Femur (tissue), 1 donor: ENCODE data around the gene TIMM8A.

Source experiments
- DNase-seq: peaks from one replicate; pipeline ENCODE4 v3.0.0-alpha.2; 2017

TIMM8A gene, protein sequence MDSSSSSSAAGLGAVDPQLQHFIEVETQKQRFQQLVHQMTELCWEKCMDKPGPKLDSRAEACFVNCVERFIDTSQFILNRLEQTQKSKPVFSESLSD

DNA sequence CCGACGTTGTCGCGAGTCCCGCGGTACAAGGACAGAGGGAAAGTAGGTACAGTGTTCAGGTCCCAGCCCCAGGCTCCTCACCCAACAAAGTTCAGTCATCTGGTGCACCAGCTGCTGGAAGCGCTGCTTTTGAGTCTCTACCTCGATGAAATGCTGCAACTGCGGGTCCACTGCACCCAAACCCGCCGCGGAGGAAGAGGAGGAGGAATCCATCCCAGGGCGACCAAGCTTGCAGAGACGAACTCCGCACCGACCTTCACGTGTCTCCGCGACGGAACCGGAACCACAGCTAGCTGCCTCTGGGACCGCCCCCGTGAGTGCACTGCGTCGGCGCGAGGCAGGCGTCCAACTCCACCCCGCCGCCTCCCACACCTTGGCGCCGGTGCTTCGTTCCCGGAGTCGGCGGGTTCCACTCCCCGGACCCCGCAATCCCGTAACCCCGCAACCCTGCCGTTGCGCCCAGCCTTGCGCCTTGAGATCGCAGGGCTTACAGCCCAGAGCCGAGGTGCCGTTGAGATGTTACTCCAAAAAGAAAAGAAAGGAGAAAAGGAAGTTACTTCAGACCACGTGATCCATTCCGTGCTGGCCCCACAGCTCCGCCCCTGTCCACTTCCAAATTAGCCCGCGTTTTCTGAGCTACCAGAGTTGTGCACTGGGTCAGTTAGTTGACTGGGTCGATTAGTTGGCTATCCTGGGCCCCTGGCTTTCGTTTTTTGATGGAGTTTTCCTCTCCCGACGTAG is at the start of gene TIMM8A:
Gene TIMM8A (minus strand): TSS at position 291 of the 741 bp plus-strand sequence. CDS start 78 bp downstream, at position 213.
- DNase-seq, result peak; percentile 85

DNA sequence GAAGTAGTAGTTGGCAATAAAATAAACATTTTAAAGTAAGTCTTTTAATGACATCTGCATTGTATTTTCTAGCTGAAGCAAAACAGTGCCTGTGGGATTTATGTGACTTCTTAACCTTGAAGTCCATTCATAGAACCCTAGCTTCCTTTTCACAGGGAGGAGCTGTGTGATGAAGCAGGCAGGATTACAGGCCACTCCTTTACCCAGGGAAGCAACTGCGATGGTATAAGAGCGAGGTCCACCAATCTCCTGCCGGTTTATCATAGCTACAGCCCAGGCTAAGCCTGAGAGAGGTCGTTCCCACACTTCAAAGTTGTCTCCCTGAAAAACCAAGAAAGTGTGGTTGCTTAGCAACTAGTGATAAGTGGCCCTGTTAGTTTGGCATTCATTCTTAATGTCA is 49.2 kb upstream of the TIMM8A start:
- no peak for DNase-seq

DNA sequence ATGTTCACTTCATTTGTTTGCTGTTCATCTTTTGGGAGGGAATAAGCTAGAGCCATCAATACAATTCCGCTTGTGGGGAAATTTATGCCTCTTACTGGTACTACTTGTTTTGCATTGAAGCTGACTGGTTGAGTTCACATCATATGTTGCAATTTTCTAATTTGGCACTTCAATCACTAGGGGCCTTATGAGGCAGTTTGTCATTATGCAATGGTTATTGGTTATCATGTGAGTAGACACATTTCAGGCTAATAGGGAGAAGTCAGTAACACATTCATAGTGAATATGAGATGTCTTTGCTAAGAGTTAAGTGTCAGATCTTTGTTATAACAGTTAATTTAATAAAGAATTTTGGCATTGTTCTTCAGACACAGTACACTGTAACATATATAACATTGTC is 47.2 kb upstream of the TIMM8A start:
- no peak for DNase-seq

DNA sequence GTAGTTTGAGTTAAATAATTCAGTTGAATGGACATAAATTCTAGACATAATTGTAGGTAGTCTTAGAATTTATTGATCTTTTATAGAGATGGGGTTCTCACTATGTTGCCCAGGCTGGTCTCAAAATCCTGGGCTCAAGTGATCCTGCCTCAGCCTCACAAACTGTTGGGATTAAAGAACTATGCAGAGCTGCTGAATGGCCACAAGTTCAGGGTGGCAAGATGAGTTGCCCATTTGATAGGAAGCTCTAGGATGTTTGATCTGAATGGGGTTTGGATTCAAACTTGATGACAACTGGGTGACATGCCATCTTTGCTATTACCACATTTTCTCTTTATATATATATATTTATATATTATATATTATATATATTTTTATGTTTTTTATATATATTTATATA is 45.8 kb upstream of the TIMM8A start:
- DNase-seq, result no peak

DNA sequence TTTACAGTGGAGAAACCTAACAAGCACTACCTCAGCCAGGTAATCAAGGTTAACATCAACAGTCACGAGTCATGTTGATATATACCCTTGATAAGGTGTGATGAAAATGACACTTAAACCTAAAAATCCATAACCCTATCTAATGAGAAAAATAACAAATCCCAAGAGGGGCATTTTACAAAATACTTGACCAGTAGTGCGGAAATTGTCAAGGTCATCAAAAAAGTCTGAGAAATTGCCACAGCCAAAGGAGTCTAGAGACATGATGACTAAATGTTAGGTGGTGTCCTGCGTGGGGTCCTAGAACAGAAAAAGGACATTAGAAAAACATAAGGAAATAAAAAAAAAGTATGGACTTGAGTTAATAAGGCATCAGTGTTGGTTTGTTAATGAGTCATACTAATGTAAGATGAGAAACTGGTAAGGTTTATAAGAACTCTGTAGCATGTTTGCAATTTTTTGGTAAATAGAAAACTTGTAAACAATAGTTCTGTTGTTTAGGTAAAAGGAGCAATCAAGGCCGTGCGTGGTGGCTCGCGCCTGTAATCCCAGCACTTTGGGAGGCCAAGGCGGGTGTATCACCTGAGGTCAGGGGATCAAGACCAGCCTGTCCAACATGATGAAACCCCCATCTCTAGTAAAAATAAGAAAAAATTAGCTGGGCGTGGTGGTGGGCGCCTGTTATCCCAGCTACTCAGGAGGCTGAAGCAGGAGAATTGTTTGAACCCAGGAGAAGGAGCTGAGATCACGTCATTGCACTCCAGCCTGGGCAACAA is 45.2 kb upstream of the TIMM8A start:
- no peak for DNase-seq

DNA sequence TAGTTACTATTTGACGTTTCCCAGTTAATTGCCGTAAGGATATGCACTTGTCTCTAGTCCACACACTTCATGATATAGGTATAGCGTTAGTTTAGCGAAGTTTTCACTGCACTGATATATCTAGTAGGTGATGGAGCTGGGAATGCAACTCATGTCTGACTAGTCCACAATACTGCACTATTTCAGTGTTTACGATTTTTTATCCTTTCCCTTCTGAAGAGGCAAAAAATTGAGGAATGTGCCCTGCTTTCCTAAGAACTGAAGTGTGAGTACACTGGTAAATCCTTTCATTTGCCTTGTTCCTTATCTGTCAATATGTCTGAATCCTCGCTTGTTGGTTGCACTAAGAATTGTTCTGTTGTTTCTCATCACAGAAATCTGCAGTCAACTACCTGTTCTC is 43.3 kb upstream of the TIMM8A start:
- DNase-seq, result no peak

DNA sequence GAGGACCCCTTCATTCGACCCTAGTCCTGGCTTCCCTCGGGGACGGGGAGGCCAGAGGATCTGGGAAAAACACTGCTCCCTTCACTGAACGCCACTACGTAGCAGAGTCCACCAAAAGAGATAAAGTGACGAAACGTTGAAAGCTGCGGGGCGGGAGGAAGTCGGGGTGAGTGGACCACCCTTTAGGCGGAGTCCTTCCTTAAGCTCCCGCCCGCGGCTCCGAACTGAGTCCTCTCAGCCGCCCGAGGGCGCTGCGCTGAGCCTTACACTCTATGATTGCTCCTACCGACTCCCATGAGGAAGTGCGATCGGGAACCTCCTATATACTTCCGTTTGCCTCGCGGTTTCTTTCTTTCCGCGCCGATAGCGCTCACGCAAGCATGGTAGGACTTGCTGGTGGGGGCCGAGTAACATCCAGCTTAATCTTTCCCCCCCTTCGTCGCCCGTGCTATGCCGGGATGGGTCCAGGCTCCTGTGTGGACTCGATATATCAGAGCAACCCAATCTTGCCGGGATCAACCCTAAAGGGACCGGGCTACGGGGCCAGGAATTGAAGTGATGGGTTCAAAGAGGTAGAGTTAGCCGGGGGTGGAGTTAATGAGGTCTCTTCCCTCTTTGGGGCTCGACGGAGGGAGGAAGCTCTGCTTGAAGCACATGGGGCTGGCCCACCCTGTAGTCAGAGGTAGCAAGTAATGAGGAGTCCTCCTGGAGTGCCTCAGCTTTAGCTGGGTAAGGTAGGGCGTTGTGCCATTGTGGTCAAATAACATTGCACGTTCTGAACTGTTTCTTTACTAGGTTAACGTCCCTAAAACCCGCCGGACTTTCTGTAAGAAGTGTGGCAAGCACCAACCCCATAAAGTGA is 42.4 kb upstream of the TIMM8A start, which contains the start of gene RPL36A:
Gene RPL36A (plus strand): TSS at position 348 of the 862 bp plus-strand sequence. CDS start 33 bp downstream, at position 381.
- DNase-seq, result peak; percentile 92

DNA sequence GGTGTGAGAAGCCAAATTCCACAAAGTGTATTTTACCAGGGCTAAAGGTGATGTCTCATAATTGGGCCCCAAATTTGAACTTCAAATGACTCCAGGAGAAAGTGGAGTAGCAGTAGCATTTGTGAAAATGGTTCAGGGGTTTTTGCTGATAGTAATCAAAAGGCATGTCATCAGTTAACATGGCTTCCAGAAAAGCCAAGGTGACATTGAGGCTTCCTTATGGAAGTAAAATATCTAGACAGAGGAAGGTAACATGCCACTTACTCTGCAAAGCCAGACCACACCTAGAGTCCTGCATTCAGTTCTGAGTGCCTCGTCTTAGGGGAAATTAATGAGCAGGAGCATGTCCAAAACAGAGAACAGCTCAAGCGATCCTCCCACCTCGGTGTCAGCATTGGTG is 40.1 kb upstream of the TIMM8A start:
- DNase-seq, result no peak

DNA sequence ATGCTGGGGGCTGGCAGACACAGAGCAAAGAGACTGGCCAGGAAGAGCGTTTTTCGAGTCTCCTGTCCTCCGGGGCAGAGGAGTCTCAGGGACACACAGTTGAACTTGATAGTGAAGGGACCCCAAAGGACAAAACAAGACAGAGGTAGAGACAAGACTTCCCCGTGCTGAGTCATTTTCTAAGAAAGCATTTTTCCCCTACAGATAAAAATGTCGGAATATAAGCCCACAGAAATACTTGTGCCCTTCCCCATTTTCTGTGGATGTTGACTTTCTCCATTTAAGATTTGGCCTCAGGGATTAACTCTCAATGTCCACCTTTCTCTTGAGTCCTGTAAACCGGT is 38.0 kb upstream of the TIMM8A start:
- DNase-seq, result no peak

DNA sequence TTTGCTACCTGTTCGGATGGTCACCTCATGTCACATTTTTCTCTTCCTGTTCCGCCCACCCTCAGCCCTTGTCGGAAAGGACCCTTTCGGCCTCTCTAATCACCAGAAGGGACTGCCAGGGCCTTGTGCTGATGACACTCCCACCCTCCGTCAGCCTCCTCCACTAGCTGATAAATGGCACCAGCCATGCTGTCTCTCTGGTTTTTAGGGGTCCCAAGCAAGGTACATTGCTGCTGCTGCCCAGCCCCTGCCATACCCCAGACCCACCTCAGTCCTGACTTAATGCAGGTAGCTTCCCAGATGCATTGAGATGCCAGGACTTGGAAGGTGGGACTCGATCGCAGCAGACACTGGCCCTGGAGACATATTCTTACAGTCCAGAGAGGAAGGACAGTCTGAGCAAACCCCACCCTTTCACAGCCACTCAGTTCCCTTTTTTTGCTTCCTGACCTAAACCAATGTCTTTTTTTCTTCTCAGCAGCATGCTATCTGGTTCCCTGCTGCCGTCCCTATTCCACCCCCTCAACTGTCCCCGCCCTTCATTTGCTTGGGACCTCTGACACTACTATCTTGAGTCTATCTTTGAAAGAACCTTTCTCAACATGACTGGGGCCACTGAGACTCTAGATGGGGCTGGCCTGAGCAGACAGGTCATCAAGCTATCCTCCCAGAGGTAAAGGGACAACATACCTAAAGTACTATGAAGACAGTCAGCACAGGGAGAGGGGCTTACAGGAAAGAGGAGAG is 37.4 kb upstream of the TIMM8A start, which contains the start of gene BTK:
Gene BTK (minus strand): TSS at position 397 of the 747 bp plus-strand sequence. CDS start 10,907 bp downstream, outside the sequence.
- no peak for DNase-seq

DNA sequence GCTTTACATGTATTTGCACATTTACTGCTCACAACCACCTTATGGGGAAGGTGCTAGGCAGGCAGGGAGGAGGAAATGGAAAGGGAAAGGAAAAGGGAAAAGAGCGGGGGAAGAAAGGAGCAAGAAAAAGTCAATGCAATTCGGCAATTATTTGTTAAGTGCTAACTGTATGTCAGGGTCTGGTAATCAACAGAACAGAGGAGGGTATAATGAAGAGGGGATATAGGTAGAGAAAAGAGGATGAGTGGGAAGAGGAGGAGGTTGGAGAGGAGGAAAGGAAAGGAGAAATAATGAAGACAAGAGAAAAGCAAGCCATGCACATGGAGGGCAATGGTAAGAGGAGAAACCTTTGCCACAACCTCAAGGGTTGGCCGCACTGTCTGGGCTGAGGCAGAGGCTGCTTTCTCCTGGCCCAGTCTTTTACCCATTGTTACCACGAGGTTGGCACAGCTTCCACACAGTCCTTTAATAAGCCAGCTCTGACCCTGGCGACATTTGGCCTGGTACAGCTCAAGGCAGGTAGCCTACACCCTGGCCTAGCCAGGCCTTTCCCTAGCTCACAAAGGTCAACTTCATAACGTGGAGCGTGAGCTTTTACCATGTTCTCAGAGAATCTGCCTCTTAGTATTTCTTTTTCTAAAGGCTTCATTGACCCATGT is 36.6 kb upstream of the TIMM8A start:
- no peak for DNase-seq

DNA sequence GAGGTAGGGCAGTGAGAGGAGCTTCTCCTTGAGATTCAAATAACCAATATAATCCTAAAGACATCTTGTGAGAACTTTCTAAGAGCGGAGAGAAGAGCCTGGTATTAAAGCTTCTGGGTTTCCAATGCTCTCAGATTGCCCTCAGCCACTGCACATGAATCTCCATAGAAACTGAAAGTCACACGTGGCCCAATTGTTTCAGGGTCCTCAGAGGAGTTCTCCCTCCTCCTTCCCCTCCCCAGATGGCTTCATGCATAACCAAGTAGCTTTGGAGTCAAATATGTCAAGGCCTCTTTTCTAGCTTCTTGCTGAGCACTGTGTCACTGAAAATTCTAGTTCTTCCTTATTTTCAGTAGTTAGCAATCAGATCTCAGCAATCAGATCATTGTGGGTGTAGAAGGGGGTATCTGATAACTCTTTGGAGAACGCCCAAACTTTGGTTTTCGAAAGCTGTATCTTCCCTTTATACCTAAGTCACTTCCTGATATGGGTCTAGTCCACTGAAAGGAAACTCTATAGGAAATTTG is 35.2 kb upstream of the TIMM8A start:
- no peak for DNase-seq

DNA sequence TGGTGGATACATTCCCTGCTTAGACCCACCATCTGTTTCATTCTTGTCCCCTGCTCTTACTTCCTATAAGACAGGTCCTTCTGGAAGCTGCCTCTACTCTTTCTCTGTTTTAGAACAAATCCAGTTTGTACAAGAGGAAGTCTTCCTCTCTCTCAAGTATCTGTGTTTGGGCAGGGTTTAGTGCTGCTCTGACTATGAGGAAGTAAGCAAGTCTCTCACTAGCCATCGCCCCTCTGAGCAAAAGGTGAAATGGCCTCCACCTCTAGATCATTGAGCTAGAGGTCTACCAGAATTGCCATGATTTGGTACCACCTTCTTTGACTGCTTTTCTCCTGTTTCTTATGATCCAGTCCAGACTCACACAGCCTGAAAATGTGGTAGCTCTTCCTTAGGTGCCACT is 29.0 kb upstream of the TIMM8A start:
- no peak for DNase-seq

DNA sequence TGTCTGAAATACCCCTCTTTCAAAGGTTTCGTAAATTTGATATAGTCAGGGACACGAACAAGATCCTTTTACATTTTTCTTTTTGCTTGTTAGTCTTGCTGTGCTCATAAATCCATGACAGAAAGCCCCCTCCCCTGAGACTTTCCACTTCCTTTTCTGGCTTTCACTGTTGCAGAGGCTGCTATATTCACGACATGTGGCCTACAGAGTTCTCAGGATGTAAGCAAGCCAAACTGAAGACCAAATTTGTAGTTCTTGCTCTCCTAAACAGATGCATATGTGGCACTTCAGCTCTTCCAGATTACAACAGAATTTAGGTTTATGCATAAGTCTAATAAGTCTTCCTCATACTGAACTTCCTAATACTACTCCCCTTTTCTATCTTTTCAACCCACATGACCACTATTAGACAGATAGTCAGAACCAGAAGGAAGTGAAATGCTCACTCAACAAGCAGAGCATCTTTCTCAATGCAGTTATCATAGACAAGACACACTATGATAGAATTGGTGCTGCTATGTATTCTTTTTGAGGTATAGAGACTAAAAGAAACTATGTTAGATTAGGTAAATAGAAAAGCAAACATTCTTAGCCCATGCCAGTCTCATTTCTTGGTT is 22.5 kb upstream of the TIMM8A start:
- no peak for DNase-seq

DNA sequence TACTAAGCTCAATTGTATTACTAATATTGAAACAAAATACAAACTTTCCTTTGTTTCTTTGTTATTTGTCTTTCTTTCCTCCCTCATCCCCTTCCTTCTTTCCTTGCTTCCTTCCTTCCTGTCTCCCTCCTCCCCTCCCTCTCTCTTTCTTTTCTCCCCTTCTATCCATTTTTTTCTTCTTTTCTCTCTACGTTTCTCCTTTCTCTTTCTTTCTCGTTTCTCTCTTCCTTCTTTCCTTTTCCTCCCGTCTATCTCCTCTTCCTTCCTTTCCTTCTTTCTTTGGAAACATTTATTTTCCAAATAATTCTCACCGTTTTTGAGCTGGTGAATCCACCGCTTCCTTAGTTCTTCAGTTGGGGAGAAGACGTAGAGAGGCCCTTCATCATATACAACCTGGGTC is 21.1 kb upstream of the TIMM8A start:
- DNase-seq, result no peak

DNA sequence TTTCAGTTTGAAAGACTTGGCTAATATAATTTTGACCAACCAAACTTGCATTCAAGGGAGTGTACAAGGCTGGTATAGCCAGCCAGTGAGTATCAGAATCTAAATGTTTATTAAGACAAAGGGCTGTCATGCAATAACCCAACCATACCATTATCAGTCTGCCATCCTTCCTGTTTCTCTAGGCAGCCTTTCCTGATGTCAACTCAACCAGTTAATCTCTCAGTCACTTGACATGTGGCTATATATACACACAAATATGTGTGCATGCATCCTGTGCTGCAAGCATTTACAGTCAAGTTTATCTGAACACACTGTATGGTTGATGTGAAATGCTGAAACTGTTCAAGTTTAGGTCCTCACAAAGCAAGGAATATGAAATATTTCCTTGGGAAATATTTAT is 20.3 kb upstream of the TIMM8A start:
- no peak for DNase-seq

DNA sequence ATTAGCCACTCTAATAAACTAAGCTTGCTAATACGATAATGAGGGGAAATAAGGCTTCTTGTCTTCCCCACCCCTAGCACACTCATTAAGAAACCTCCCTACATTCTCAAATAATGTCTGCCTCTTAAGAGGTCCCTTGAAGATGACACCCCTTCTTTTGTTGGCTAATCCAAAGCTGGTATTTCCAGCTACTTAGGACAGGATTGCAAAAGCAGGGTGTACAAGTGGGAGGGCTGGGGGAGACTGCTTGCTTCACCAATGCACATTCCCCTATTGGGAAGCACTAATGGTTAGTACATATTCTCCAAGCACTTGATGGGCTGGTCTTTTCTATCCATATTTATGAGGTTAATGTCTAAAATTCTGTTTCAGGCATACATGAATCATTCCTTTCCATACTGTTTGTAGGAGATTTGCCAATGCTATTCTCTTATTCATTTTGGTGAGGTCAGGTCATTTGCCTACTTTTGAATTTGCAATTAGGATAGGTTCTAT is 16.8 kb upstream of the TIMM8A start:
- no peak for DNase-seq

DNA sequence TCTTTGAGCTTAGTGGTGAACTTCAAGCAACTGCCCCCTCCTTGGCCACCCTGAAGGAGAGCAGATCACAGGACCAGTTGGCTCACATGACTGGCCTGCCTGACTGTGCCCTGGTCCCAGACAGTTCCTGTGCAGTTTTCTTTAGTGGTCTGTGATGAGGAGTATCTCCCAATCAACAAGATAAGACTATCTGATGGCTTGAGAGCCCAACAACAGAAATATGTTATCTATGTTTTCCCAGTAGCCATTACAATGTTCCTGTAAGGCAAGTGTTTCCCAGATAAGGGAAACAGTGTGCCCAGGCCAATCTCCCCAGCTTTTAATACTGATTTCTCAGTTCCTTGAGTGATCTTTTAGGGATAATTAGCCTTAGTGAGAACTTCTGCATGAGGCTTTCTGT is 14.2 kb upstream of the TIMM8A start:
- DNase-seq, result no peak

DNA sequence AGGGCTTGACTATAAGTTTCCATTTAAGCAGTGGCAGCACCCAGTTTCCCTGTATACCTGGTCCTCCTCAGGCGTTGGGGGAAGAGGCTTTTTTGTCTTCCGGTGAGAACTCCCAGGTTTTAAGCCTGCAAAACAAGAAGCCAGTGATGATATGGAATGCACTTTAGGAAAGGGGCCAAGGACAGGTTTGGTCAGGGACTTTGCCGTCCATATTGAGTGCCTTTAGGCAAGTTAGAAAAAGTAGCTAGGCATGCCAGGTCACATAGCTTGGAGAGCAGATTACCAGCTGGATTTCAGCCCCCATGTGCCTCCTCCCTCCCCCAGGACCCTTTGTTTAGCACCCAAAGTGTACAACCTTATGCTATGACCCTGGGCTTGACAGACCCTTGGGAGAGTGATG is 13.6 kb upstream of the TIMM8A start:
- no peak for DNase-seq

DNA sequence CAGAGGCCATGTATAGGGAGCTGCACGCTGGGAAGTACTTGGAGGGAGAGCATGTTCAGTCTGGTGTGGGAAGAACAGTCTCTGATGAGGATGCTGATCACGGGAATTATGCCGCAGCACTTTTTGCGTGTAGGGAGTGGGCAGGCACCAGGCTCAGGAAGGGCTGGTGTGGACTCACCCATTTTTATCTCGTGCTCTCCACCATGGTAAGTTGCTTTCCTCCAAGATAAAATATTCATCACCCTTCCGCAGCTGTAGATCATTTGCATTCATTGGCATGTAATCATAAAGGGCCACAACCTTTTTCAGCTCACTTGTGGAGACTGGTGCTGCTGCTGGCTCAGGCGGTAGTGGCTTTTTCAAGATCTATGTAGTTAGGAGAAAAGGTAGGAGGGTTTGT is 11.8 kb upstream of the TIMM8A start:
- no peak for DNase-seq

DNA sequence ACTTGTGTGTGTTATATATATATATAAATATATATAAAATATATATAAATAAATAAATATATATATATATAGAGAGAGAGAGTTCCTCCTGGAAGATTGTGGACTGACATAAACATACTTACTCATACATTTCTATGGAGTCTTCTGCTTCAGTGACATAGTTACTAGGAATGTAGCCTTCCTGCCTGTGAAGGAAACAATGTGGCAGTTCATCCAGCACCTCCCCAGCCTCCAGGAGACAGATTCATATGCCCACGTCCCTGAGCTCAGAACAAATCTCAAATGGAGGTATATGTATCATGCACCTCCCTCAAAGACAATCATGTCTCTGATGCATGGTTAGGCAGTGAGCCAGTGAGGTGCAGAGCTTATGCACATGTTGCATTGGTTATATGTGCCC is 11.4 kb upstream of the TIMM8A start:
- no peak for DNase-seq
